GM12878 (cell line): ENCODE results near the gene NUAK1. TPM values are rescaled to one million over a fixed set of nuclear protein-coding genes. Genes with fewer than 3 reads are reported as not detected.

Experiments
- ATAC-seq: fragments of 200-7000 bp; cut with Tn5 transposase; 3 replicates; pipeline ENCODE4 v1.9.1; 2020; ENCODE audit warnings: mild to moderate bottlenecking, moderate library complexity
- BruUV-seq: library from RNA; stranded (reverse); fragments of 400-500 nt; replicated peaks from 2 replicates; lab custom pipeline; 2021; lab: Mats Ljungman, UMichigan
- CTCF ChIA-PET: fragments of 300-600 bp; sonication (Branson Sonifier 250); formaldehyde crosslinking; extraction: SDS; loops from one replicate; lab custom pipeline; 2021; ENCODE audit warnings: inconsistent platforms; lab: Yijun Ruan, JAX
- POLR2A ChIA-PET: fragments of 350-600 bp; formaldehyde crosslinking; extraction: SDS; loops from one replicate; lab custom pipeline; 2021; ENCODE audit warnings: inconsistent platforms; lab: Charles Lee
- RAD21 ChIA-PET: fragments of 300-600 bp; sonication (Branson Sonifier 250); formaldehyde crosslinking; loops from one replicate; lab custom pipeline; 2023; ENCODE audit warnings: antibody characterized with exemption; ENCODE audit not compliant: unreplicated experiment; lab: Charles Lee
- SMC1A ChIA-PET: fragments of 300-600 bp; sonication (Branson Sonifier 250); formaldehyde crosslinking; loops from one replicate; lab custom pipeline; 2023; ENCODE audit not compliant: unreplicated experiment, uncharacterized antibody; lab: Charles Lee
- DNase-seq: peaks from one replicate; pipeline ENCODE4 v3.0.0-alpha.2; 2011; ENCODE audit warnings: low read depth, low spot score
- FAIRE-seq: peaks from 3 replicates; lab custom pipeline; 2011; peaks lifted over from hg19 to GRCh38; lab: Jason Lieb, UNC
- H2AFZ ChIP-seq: 2 replicates; pipeline ENCODE4 v1.6.0; 2011; ENCODE audit warnings: low read depth, low read length, control low read depth; ENCODE audit not compliant: control insufficient read depth
- H3K27ac ChIP-seq: 2 replicates; pipeline ENCODE4 v1.5.1; 2011; ENCODE audit warnings: control low read depth; ENCODE audit not compliant: control insufficient read depth, insufficient read depth
- H3K27me3 ChIP-seq, 2 experiments: replicated peaks in 1 of 2; 2 replicates each; pipeline versions ENCODE4 v1.6.0 to v1.6.1; 2011; ENCODE audit warnings: low read length in 1 of 2; ENCODE audit not compliant: control insufficient read depth in 2 of 2, insufficient read depth in 2 of 2
- H3K36me3 ChIP-seq, 2 experiments: 2 replicates each; pipeline ENCODE4 v1.5.1; 2011; ENCODE audit warnings: low read length in 1 of 2; ENCODE audit not compliant: control insufficient read depth in 2 of 2, insufficient read depth in 2 of 2
- H3K4me1 ChIP-seq: 2 replicates; pipeline ENCODE4 v1.6.1; 2011; ENCODE audit warnings: mild to moderate bottlenecking, low read length, moderate library complexity, mixed read lengths; ENCODE audit not compliant: control insufficient read depth, insufficient read depth
- H3K4me2 ChIP-seq: 2 replicates; pipeline ENCODE4 v1.6.0; 2011; ENCODE audit warnings: control low read depth; ENCODE audit not compliant: control insufficient read depth, insufficient read depth
- H3K4me3 ChIP-seq: fragments of 200-600 bp; sonication (generic); 2 replicates; pipeline ENCODE4 v1.5.1; 2016
- H3K79me2 ChIP-seq: 2 replicates; pipeline ENCODE4 v1.6.0; 2011; ENCODE audit warnings: low read length; ENCODE audit not compliant: control insufficient read depth, insufficient read depth
- H3K9ac ChIP-seq: 2 replicates; pipeline ENCODE4 v1.8.0; 2011; ENCODE audit warnings: low read length, control low read depth, mixed read lengths; ENCODE audit not compliant: control insufficient read depth, insufficient read depth
- H3K9me3 ChIP-seq: replicated peaks from 3 replicates; pipeline ENCODE4 v1.5.1; 2011; ENCODE audit warnings: mild to moderate bottlenecking, low read length; ENCODE audit not compliant: control insufficient read depth, insufficient read depth
- H4K20me1 ChIP-seq: 2 replicates; pipeline ENCODE4 v1.6.0; 2011; ENCODE audit not compliant: control insufficient read depth, insufficient read depth
- BMI1 ChIP-seq: fragments of 450-650 bp; IDR thresholded peaks from 2 replicates; pipeline ENCODE4 v1.6.1; 2016; ENCODE audit warnings: mild to moderate bottlenecking, moderate library complexity, borderline replicate concordance
- EZH2 ChIP-seq: IDR thresholded peaks from 2 replicates; pipeline ENCODE4 v1.6.1; 2012; ENCODE audit warnings: low read depth, mild to moderate bottlenecking, control low read depth, inconsistent platforms, low read length, borderline replicate concordance; ENCODE audit not compliant: control insufficient read depth
- IKZF2 ChIP-seq, 2 experiments: fragments of 450-650 bp; IDR thresholded peaks; 2 replicates each; pipeline ENCODE4 v1.6.1; 2017; ENCODE audit warnings: mild to moderate bottlenecking in 2 of 2, moderate library complexity in 2 of 2
- JUNB ChIP-seq: IDR thresholded peaks from 2 replicates; pipeline ENCODE4 v1.6.1; 2016; ENCODE audit warnings: antibody characterized with exemption, mild to moderate bottlenecking
- KAT2A ChIP-seq: conservative IDR thresholded peaks from 2 replicates; pipeline ENCODE4 v1.6.1; 2011; ENCODE audit warnings: low read depth, low read length; ENCODE audit not compliant: control insufficient read depth
- MEF2B ChIP-seq: fragments of 450-650 bp; IDR thresholded peaks from 2 replicates; pipeline ENCODE4 v1.6.1; 2018; ENCODE audit warnings: mild to moderate bottlenecking, moderate library complexity; ENCODE audit not compliant: partially characterized antibody, poor library complexity, severe bottlenecking
- POLR2AphosphoS5 ChIP-seq: IDR thresholded peaks from 2 replicates; pipeline ENCODE4 v1.6.1; 2011; ENCODE audit warnings: mild to moderate bottlenecking, low read length, inconsistent platforms
- RB1 ChIP-seq: fragments of 450-650 bp; formaldehyde crosslinking; IDR thresholded peaks from 2 replicates; pipeline ENCODE4 v1.6.1; 2017; ENCODE audit warnings: mild to moderate bottlenecking, borderline replicate concordance
- RCOR1 ChIP-seq: conservative IDR thresholded peaks from 2 replicates; pipeline ENCODE4 v1.6.1; 2012; ENCODE audit warnings: low read depth, low read length, improper control_type of control experiment
- RFX5 ChIP-seq: IDR thresholded peaks from 2 replicates; pipeline ENCODE4 v1.6.1; 2011; ENCODE audit warnings: low read depth, low read length, improper control_type of control experiment
- YBX1 ChIP-seq: fragments of 450-650 bp; IDR thresholded peaks from 2 replicates; pipeline ENCODE4 v1.6.1; 2016; ENCODE audit warnings: antibody characterized with exemption
- WGBS: methylation state at CpG from one replicate; pipeline ENCODE4 v1.1.6; 2016; ENCODE audit warnings: low lambda C conversion rate; ENCODE audit not compliant: insufficient replicate concordance, insufficient coverage; ENCODE audit errors: missing lambda C conversion rate; 5-methylcytosine and 5-hydroxymethylcytosine counted together
- in situ Hi-C: fragments of 300-500 bp; cut with MboI; formaldehyde crosslinking; loops from 9 replicates; pipeline ENCODE4 v1.14.3; 2018; ENCODE audit warnings: mixed read lengths
- intact Hi-C: fragments of 100-400 bp; cut with micrococcal nuclease; formaldehyde crosslinking; loops from one replicate; pipeline ENCODE4 v1.14.2; 2022; ENCODE audit not compliant: unreplicated experiment
- polyA plus RNA-seq, 11 experiments: library from polyadenylated mRNA; depleted of rRNA in 4 of 11; unstranded in 6 of 11; stranded (reverse) in 5 of 11; fragments of >200 nt; fragmentation: Nextera tagmentation in 4 of 11; fragmentation: Illumina TruSeq in 1 of 11; extraction: Ambion mirVana in 4 of 11; extraction: Trizol in 1 of 11; gene quantifications; 1 replicate in 1 of 11; 2 replicates in 10 of 11; pipeline versions ENCODE4 v1.2.1 to v1.2.3, GENCODE V29; 2011 to 2016; ENCODE audit warnings: inconsistent platforms in 2 of 11, missing spikeins in 2 of 11, low read depth in 1 of 11
- total RNA-seq, 4 experiments: library from RNA; depleted of rRNA in 3 of 4; stranded (reverse); fragments of >200 nt in 3 of 4; fragmentation: Illumina TruSeq in 1 of 4; extraction: Trizol in 1 of 4; gene quantifications; 2 replicates each; pipeline versions ENCODE4 v1.2.1 to v1.2.3, GENCODE V29; 2013 to 2021
- TF ChIP-seq, protein P1 (sequence below): fragments of 450-650 bp; IDR thresholded peaks from 2 replicates; pipeline ENCODE4 v1.6.1; 2017; ENCODE audit warnings: mild to moderate bottlenecking, moderate library complexity
- TF ChIP-seq, protein P2 (sequence below): fragments of 450-650 bp; IDR thresholded peaks from 2 replicates; pipeline ENCODE4 v1.6.1; 2016; ENCODE audit warnings: mild to moderate bottlenecking

NUAK1 gene
- total and polyA plus RNA-seq, 10 of the 15 experiments (the other 5 are each of a cell fraction or from before 2014, with no cell fraction given): 0.03 to 0.42 (median 0.08) TPM; not detected in 2

DNA sequence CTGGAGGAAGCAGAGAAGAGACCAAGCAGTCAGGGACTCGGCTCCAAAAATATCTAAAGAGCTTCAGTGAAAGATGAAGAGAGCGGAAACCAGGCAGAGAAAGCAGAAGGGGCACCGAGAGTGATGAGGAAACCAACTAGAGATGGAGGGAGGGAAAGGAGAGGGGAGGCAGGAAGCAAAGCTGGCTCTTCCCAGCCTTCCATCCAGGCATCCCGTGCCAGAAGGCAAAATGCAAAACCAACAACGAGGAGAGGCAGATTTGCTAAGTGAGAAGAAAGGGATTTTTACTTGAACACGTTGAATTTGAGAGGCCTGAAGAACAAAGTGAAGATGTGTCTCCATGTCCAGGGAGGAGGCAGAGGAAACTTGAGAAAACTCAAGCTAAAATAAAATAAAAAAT, 90.1 kb downstream of the NUAK1 start:
- no peak for ATAC-seq
- Histone ChIP-seq H3K9me3 (no peaks in the 10 kb centered on the region), H3K4me2 (no peak overlapping the region), H2AFZ (no peak overlapping the region), H3K27me3 (no peaks in the 10 kb centered on the region; a peak in 1 of 4 replicates), H4K20me1 (no peaks in the 10 kb centered on the region), H3K27ac (no peak overlapping the region), H3K4me3 (no peak overlapping the region), H3K36me3 (no peaks in the 10 kb centered on the region), H3K4me1 (no peaks in the 10 kb centered on the region)
- intact Hi-C loops: no loop called here
- ChIA-PET POLR2A (no interaction called here), SMC1A (no interaction called here), CTCF (interaction anchor here (0.7 kb wide), 1 partner anchor 495 kb away, joined by 3 read pairs; no protein-coding TSS in a partner anchor), RAD21 (no interaction called here)
- 4% methylated on average over 6 of the region's 6 CpGs for WGBS
- DNase-seq: no peak
- TF ChIP-seq EZH2 (no peak), BMI1 (no peak), POLR2AphosphoS5 (no peak), RFX5 (no peak), IKZF2 (IDR thresholded peaks at IDR 0.05) (no peak), RCOR1 (no peak), YBX1 (no peak), MEF2B (no peak), KAT2A (no peak), JUNB (no peak), RB1 (no peak)
- TF ChIP-seq, protein P1, sequence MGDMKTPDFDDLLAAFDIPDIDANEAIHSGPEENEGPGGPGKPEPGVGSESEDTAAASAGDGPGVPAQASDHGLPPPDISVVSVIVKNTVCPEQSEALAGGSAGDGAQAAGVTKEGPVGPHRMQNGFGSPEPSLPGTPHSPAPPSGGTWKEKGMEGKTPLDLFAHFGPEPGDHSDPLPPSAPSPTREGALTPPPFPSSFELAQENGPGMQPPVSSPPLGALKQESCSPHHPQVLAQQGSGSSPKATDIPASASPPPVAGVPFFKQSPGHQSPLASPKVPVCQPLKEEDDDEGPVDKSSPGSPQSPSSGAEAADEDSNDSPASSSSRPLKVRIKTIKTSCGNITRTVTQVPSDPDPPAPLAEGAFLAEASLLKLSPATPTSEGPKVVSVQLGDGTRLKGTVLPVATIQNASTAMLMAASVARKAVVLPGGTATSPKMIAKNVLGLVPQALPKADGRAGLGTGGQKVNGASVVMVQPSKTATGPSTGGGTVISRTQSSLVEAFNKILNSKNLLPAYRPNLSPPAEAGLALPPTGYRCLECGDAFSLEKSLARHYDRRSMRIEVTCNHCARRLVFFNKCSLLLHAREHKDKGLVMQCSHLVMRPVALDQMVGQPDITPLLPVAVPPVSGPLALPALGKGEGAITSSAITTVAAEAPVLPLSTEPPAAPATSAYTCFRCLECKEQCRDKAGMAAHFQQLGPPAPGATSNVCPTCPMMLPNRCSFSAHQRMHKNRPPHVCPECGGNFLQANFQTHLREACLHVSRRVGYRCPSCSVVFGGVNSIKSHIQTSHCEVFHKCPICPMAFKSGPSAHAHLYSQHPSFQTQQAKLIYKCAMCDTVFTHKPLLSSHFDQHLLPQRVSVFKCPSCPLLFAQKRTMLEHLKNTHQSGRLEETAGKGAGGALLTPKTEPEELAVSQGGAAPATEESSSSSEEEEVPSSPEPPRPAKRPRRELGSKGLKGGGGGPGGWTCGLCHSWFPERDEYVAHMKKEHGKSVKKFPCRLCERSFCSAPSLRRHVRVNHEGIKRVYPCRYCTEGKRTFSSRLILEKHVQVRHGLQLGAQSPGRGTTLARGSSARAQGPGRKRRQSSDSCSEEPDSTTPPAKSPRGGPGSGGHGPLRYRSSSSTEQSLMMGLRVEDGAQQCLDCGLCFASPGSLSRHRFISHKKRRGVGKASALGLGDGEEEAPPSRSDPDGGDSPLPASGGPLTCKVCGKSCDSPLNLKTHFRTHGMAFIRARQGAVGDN: no peak
- TF ChIP-seq, protein P2, sequence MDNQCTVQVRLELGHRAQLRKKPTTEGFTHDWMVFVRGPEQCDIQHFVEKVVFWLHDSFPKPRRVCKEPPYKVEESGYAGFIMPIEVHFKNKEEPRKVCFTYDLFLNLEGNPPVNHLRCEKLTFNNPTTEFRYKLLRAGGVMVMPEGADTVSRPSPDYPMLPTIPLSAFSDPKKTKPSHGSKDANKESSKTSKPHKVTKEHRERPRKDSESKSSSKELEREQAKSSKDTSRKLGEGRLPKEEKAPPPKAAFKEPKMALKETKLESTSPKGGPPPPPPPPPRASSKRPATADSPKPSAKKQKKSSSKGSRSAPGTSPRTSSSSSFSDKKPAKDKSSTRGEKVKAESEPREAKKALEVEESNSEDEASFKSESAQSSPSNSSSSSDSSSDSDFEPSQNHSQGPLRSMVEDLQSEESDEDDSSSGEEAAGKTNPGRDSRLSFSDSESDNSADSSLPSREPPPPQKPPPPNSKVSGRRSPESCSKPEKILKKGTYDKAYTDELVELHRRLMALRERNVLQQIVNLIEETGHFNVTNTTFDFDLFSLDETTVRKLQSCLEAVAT: no peak
- TF ChIP-seq, all 136 proteins: peak for 0
- no peak overlapping the region for H3K9ac ChIP-seq
- no TSS peak for BruUV-seq
- FAIRE-seq: no peak
- in situ Hi-C loops: no loop called here
- H3K79me2 ChIP-seq: no peaks in the 10 kb centered on the region
